ENCODE results near the gene NCOA6.
"Not testable (repeated sequence)": the region's sequence is repeated elsewhere in the genome, so short reads cannot be mapped to it uniquely, and the experiment has no call there.

The NCOA6 gene

DNA sequence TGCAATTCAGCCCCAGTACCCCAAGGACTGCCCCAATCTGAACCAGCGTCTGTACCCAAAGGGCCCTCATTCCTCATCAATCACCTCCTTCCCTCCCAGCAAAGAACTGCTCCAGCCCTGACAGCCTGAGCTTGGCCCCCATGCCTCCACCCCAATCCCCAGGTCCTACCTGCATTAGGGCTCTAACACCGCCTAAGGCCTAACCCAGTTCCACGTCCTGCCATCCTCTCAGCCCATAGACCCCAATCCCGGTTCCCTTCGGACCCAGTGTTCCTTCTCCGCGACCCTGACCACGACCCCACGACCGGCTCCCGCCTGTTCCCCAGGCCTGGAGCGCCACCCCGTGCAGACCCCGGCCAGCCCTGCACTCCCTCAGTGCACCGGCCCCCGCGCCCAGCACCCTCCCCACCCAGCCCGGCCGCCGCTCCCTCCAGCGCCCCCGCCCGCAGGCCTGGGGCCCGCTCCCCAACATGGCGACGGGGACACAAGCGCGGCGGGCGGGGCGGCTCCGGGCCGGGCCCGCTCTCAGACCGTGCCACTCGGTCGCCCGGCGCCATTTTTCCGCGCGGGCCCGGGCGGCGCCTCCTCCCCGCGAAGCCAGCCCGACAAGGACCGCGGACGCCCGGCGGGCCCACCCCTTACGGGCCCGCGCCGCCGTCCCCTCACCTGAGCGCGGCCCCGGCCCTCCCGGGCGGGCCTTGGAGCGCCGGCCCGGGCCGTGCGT is 483 bp downstream of the NCOA6 start:
- DNase-seq (ENCODE audit: low read depth), result peak; percentile 48

DNA sequence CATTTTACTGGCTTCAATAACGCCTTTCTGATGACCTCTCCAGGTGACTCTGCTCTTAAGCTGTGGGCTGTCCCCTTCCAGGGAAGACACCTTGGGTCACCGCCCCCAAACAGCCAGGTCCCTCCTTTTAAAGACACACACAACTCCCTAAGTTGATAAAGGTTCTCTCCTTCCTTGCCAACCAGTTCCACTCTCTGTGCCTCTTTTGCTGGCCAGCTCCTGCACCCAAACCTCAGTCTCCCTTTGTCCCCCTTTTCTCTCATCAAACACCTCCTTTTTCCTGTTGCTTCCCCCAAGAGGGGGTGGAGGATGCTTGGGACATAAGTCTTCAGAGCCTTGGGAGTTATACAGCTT is 1.0 kb downstream of the NCOA6 start:
- DNase-seq (ENCODE audit: low read depth), result peak; percentile 71

DNA sequence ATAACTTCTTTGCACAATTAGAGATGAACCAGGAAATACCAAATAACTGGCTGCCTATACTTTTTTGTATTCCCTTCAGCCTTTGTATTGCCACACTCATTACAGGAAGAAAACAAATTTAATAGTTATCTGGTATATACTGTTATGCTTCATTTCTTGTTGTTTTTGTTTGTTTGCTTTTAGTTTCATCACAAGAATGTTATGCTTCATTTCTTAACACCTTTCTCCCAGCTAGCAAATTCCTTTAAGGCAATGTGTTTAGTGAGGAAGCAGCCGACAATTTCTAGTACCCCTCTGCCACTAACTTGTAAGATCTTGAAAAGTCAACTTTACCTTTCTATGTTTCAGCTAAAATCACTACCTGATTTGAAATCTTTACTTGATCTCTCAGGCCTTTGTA is 1.4 kb downstream of the NCOA6 start:
- DNase-seq (ENCODE audit: low read depth), result no peak

DNA sequence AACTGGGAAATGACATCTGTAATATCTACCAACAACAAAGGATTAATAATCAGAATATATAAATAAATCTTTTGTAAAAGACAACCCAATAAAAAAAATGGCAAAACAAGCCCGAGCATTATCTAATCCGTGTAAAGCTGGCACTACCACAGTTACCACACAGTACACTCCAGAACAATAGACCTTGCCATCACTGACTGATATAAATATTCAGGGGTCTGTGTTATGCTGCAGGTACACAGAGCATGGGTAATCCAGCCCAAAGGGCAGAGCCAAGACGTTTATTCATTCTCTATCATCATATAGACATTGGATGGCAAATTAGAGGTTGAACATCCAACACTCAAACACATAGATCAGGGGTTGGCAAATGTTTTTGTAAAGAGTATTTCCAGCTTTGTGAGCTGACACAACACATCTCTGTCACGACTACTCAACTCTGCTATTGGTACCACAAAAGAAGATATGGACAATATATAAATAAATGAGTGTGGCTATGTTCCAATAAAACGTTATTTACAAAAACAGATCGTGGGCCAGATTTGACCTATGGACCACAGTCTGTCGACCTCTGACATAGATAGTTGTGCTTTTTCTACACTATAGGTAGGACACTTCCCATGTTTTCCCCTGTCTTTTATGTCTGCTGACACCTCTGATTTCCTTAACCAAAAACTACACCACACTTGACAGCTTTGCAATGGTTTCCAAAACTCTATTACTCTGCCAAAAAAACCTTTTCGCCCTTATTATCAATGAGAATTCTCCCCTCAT is 4.5 kb downstream of the NCOA6 start:
- DNase-seq (ENCODE audit: low read depth), result no peak

DNA sequence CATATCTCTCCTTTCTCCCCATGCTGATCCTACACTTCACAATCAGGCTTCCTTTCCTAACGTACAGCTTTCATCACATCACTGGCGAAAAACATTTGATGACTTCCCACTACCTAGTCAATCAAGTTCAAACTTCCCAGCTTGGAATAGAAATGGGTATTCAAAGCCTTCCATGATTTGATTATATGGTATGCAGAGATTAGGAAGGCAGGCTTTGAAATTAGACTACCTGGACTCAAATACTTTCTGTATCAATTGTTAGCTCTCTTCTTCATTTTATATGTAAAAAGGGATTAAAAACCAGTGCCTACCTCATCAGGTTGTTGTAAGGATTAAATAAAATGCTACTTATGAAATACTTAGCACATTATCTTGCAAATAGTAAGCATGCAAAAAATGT is 7.7 kb downstream of the NCOA6 start:
- no peak for DNase-seq (ENCODE audit: low read depth)

DNA sequence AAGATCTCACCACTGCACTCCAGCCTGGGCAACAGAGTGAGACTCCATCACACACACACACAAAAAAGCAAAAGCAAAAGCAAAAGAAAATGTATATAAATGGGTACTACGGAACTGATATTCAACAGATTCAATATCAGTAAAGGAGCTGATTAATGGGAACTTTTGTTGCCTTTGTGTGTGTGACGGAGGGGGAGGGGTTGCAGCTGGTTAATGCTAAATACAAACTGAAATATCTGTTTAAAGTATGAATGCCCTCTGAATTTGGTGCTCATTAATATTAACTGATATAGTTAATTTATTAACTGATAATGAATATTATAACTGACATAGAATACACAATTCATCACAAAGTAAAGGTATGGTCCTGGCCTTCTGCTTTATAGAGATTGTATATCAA is 8.4 kb downstream of the NCOA6 start:
- no peak for DNase-seq (ENCODE audit: low read depth)

DNA sequence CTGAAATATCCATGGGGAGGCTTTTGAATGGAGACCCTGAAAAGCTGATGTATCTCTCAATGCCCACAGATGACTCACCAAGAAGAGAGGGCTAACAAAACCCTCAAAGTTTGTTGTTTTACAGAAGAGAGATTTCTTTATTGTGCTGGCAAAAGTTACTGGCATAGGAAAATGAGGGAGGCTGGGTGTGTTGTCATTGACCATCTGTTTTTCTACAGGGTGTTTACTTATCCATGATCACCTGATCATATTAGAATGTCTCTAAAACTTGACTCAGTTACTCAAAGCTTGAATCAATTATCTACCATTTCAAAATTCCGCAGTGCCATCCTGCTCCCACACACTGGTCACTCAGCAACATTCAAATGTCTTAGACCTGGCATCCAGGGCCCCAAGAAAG is 9.8 kb downstream of the NCOA6 start:
- DNase-seq (ENCODE audit: low read depth), result no peak

DNA sequence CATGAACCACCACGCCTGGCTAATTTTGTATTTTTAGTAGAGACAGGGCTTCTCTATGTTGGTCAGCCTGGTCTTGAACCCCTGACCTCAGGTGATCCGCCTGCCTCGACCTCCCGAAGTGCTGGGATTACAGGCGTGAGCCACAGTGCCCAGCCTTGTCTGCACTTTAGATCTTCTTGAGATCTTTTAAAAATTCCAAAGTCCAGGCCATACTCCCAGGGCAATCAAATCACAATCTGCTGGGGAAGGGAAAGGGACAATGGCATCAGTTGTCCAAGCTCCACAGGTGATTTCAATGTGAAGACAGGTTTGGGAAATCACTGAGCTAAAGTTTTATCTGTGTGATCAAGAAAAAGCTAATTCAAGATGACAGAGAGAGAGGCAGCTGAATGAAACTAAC is 16.9 kb downstream of the NCOA6 start:
- no peak for DNase-seq (ENCODE audit: low read depth)

DNA sequence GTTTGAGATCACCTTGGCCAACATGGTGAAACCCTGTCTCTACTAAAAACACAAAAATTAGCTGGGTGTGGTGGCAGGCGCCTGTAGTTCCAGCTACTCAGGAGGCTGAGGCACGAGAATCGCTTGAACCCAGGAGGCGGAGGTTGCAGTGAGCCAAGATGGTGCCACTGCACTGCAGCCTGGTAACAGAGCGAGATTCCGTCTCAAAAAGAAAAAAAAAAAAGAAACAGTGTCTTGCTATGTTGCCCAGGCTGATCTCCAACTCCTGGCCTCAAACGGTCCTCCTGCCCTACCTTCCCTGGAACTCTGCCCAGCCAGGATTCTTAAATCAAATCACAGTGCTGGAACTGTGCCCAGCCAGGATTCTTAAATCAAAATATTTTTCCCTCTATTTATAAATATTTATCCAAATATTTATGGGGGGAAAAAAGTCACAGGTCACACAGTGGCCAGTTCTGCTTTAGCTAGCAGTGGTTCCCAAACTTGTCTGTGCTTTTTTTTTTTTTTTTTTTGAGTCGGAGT is 17.4 kb downstream of the NCOA6 start:
- DNase-seq (ENCODE audit: low read depth), result not testable (repeated sequence)

DNA sequence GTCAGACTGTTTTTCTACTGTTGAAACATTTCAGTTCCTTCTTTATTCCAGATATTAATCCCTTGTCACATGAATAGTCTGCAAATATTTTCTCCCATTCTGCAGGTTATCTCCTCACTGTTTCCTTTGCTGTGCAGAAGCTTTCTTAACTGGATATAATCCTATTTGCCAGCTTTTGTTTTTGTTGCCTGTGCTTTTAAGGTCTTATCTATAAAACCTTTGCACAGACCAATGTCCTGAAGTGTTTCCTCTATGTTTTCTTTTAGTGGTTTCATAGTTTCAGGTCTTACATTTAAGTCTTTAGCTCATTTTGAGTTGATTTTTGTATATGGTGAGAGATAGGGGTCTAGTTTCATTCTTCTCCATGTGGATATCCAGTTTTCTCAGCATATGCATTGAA is 19.2 kb downstream of the NCOA6 start:
- no peak for DNase-seq (ENCODE audit: low read depth)

DNA sequence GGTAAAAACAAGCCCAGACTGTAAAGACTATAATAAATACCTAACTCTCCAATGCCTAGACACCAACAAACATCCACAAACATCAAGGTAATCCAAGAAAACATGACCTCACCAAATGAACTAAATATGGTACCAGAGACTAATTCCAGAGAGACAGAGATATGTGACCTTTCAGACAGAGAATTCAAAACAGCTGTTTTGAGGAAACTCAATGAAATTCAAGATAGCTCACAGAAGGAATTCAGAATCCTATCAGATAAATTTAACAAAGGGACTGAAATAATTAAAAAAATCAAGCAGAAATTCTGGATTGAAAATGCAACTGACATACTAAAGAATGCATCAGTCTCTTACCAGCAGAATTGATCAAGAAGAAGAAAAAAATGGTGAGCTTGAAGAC is 26.6 kb downstream of the NCOA6 start:
- DNase-seq (ENCODE audit: low read depth), result no peak

DNA sequence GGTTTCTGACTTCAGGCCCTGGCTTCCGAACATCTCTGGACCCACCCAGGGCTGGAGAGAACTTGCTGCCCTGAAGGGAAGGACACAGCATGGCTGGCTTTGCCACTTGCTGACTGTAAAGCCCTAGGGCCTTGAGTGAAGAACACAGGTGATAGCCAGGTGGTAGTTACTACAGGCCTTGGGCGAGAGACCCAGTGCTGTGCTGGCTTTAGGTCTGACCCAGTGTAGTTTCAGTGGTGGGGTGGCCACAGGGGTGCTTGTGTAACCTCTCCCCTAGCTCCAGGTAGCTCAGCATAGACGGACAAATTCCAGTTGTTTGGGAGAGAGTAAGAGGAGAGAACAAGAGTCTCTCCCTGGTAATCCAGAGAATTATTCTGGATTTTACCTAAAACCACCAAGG is 27.1 kb downstream of the NCOA6 start:
- no peak for DNase-seq (ENCODE audit: low read depth)

DNA sequence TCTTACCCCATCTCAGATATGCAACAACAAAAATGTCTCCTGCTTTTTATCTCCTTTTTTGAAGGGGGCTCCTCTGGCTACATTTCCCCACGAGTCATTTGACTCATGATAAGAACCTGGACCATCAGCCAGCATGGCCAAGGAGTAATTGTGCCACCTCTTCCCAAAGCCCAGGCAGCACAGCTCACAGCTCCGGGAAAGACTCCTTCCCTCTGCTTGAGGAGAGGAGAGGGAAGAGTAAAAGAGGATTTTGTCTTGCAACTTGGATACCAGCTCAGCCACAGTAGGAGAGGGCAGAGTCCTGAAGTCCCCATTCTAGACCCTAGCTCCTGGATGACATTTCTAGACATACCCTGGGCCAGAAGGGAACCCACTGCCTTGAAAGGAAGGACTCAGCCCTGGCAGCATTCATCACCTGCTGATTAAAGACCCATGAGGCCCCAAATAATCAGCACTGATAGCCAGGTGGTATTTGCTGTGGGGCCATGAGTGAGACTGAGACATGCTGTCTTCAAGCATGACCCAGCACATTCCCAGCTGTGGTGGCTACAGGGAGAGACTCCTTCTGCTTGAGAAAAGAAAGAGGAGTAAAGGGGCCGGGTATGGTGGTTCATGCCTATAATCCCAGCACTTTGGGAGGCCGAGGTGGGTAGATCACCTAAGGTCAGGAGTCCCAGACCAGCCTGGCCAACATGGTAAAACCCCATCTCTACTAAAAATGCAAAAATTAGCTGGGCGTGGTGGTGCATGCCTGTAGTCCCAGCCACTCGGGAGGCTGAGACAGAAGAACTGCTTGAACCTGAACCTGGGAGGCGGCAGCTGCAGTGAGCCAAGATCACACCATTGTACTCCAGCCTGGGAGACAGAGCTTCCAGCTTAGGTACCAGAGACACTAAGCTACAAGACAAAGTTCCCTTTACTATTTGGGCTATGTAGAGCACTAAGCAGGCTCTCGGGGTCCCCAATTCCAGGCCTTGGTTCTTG is 28.1 kb downstream of the NCOA6 start:
- no peak for DNase-seq (ENCODE audit: low read depth)

DNA sequence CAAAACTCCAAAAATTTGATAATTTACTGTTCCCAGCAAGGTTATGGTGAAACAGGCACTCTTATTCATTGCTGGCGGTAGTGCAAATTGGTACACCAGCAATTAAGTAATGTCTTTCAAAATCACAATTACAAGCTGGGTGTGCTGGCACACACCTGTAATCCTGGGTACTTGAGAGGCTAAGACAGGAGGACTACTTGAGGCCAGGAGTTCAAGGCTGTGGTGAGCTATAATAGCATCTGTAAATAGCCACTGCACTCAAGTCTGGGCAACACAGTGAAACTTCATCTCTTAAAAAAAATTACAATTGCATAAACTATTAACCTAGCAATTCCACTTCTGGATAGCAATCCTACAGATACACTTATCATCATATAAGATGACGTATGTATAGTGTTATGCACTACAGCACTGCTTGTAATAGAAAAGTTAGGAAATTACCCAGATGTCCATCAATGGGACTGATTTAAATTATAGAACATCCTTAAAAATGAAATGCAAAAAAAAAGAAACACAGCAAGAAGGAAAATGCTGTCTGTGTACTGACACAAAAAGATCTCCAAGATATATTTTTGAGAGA is 31.4 kb downstream of the NCOA6 start:
- DNase-seq (ENCODE audit: low read depth), result no peak

DNA sequence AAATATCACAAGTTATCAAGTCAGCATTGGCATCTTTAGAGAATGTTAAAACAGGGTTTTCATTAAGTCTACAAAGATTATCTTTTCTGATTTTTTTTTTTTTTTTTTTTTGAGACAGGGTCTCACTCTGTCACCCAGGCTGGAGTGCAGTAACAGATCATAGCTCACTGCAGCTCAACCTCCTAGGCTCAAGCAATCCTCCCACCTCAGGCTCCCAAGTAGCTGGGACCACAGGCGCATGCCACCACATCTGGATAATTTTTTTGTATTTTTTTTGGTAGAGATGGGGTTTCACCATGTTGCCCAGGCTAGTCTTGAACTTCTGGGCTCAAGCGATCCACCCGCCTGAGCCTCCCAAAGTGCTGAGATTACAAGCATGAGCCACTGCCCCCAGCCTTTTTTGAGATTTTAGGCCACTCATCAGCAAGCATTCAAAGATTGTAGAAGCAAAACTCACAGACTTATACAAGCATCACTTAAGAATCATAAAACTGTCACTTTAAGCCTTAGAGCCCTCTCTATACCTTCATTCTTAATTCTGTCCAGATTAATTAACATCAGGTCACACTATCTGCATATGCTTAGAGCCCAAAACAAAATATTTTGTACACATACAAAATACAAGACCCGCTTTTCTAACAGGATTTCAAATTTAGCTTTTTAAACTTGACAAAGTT is 32.6 kb downstream of the NCOA6 start:
- DNase-seq (ENCODE audit: low read depth), result no peak

DNA sequence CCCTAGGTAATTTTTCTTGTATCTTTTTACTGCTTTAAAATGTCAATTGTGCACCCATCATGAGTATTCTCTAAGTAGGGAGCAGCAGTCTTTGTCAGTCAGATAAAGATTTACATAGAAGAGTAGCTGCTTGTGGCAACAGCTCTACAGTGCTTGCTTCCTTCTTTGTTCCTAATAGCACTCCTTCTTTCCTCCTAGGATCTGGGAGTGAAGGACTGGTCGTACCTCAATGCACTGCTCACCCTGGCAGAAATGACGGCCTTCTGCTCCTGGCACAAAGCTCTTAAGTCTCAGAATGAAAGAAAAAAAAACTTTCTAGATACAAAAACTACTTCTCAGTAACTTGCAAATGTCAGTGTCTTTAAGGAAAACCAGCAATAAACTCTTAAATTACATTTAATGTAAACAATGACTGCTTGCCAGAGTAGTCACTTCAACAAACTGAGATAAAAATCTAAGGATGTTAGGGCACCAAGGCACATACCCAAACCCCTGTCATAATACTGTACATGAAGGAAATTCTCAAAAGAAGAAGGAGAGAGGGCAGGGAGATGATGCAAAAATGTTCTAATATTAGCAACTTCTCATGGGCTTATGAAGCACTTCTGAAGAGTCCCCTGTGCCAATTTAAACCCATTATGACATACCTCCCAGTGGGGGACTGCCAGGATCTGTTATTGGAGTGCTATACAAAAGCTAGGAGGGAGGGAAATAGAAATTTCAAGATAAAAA is 34.0 kb downstream of the NCOA6 start:
- no peak for DNase-seq (ENCODE audit: low read depth)

DNA sequence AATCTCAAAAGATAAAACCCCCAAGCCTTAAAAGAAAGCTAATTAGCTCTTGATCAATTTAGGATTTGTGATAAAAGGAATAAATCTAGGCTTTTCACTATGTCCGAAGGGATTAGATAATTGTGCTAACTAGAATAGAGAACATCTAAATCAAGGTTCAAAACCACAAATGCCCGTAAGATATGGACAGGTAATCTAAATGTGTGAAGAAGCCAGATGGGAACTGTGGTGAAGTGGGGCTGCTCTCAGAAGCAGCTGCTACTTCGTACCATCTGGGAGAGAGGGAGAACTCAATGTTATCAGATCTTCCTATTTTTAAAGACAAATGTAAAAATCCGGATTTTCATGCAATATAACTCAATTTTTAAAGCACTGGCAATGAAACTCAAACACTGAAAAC is 44.2 kb downstream of the NCOA6 start:
- DNase-seq (ENCODE audit: low read depth), result no peak

DNA sequence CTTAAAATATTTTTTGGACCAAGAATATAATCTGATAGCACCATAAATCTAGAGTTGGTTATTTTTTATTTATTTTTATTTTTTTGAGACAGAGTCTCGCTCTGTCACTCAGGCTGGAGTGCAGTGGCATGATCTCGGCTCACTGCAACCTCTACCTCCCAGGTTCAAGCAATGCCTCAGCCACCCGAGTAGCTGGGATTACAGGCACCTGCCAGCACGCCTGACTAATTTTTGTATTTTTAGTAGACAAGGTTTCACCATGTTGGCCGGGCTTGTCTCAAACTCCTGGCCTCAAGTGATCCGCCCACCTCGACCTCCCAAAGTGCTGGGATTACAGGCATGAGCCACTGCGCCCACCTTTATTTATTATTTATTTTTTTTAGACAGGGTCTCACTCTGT is 45.2 kb downstream of the NCOA6 start:
- not testable (repeated sequence) for DNase-seq (ENCODE audit: low read depth)

DNA sequence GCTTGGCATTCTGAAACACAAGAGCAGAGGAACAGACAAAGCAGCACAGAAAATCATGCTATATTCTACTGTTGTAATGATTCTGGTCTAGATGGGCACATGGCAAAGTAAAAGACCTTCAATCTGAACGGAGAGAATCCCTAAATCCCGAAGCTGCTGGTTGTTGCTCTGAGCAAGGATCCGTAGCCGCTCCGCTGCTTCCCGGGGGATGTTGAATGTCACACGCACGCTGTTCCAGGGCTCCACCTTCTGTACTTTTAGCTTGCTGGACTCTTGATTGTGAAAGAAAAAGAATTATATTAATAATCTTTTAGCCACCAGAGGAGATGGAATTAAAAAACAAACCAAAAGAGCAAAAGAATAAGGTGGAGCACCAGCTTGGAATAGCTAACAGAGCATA is 49.3 kb downstream of the NCOA6 start:
- no peak for DNase-seq (ENCODE audit: low read depth)

DNA sequence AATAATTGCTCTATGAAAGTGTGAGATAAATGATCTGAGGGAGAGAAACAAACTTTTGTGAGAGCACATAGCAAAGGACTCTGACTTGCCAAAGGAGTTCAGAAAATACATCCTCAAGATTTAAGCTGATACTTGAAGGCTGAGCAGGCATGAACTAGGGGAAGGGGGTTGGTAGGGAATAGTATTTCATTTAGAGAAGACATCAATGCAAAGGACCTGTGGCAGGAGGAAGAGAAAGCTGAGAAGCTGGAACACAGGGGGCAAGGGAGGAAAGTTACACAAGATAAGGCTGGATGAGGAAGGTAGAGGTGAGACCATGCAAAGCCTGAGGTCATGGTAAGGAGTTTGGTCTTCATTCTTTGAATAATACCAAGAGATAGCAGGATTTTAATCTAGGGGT is 50.6 kb downstream of the NCOA6 start:
- DNase-seq (ENCODE audit: low read depth), result no peak

DNA sequence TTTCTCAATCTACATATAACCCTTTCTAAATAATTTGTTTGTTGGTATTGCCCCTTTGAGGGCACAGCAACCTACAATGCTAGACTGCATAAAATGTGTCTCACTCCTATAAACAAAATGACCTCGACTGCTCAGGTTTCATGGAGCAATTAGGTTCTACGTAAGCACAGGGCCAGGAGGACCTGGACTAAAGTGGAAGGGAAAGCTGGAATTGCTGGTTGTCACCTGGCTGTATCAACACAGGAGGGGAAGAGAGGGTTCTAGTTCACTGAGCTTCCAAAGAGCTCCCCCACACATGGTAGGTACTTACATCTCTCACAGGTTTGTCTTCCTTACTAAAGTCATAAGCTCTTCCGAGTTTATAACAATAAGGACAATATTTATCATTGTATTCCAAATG is 51.0 kb downstream of the NCOA6 start:
- DNase-seq (ENCODE audit: low read depth), result no peak
